Small intestine (tissue), 7 donors: ENCODE results near the gene AMPH. TPM values are rescaled to one million over a fixed set of nuclear protein-coding genes. Genes with fewer than 3 reads are reported as not detected.
"Not testable (repeated sequence)": the region's sequence is repeated elsewhere in the genome, so short reads cannot be mapped to it uniquely, and the experiment has no call there.

Source experiments
- DNase-seq, 2 donors: peaks; one replicate each; pipeline versions ENCODE4 v3.0.0 to v3.0.0-alpha.2; 2013
- FAIRE-seq: peaks from 2 replicates; lab custom pipeline; 2012; peaks lifted over from hg19 to GRCh38; lab: Jason Lieb, UNC
- H3K27ac ChIP-seq, 3 donors: one replicate each; pipeline ENCODE4 v1.5.1; 2013; ENCODE audit warnings: low read length in 2 of 3, mild to moderate bottlenecking in 2 of 3, control low read depth in 1 of 3, inconsistent platforms in 1 of 3, low read depth in 1 of 3, moderate library complexity in 1 of 3
- H3K27me3 ChIP-seq, 3 donors: one replicate each; pipeline ENCODE4 v1.6.1; 2013; ENCODE audit warnings: low read length in 3 of 3, inconsistent platforms in 1 of 3; ENCODE audit not compliant: control insufficient read depth in 3 of 3, insufficient read depth in 3 of 3
- H3K36me3 ChIP-seq, 3 donors: one replicate each; pipeline ENCODE4 v1.6.1; 2013; ENCODE audit warnings: low read length in 3 of 3, inconsistent platforms in 1 of 3, low read depth in 1 of 3, mild to moderate bottlenecking in 1 of 3, moderate library complexity in 1 of 3; ENCODE audit not compliant: control insufficient read depth in 3 of 3, insufficient read depth in 2 of 3
- H3K4me1 ChIP-seq, 3 donors: one replicate each; pipeline ENCODE4 v1.6.1; 2013; ENCODE audit warnings: low read length in 2 of 3, inconsistent platforms in 1 of 3, low read depth in 1 of 3, mild to moderate bottlenecking in 1 of 3, moderate library complexity in 1 of 3; ENCODE audit not compliant: control insufficient read depth in 3 of 3, insufficient read depth in 2 of 3
- H3K4me3 ChIP-seq, 3 donors: one replicate each; pipeline ENCODE4 v1.5.1; 2013; ENCODE audit warnings: low read length in 3 of 3, control low read depth in 1 of 3, inconsistent platforms in 1 of 3, low read depth in 1 of 3, mild to moderate bottlenecking in 1 of 3, moderate library complexity in 1 of 3
- H3K9me3 ChIP-seq, 2 donors: one replicate each; pipeline ENCODE4 v1.6.1; 2013; ENCODE audit warnings: low read depth in 1 of 2, low read length in 1 of 2; ENCODE audit not compliant: control insufficient read depth in 2 of 2, insufficient read depth in 1 of 2
- WGBS, 3 donors: extraction: QIAGEN DNeasy Blood & Tissue Kit; methylation state at CpG; one replicate each; pipeline ENCODE4 v1.1.7; 2013; 5-methylcytosine and 5-hydroxymethylcytosine counted together
- polyA plus RNA-seq, 4 donors: library from polyadenylated mRNA; stranded (reverse) in 3 of 4; unstranded in 1 of 4; fragments of 200-250 nt in 3 of 4; fragments of 120-200 nt in 1 of 4; gene quantifications; one replicate each; pipeline versions ENCODE4 v1.2.1 to v1.2.3, GENCODE V29; 2013
- donor health status: healthy with polysubstance abuse.
- donor health status: control.
- donor health status: control.
- donor health status: Bipolar disorder and iron deficiency.
- donor health status: healthy.

AMPH gene
- polyA plus RNA-seq, 4 donors: 0.54 to 2.7 (median 1.6) TPM; not detected in 1

GRCh38 chr7:38367301-38367890 lies 263.8 kb downstream of the AMPH start:
- peak; percentile 20 to 74 for DNase-seq
- Histone ChIP-seq H3K9me3 (no peaks in the 10 kb centered on the region), H3K4me1 (peaks cover 0 to 8% (median 0%) of the 10 kb centered on the region in 3 donors), H3K27me3 (no peaks in the 10 kb centered on the region), H3K4me3 (no peak overlapping the region), H3K27ac (peak overlapping the region in 2 of 3 donors; percentile 45 to 70), H3K36me3 (peaks cover 0 to 2% (median 0%) of the 10 kb centered on the region in 3 donors)
- WGBS, 3 donors: 34 to 75% (median 47%) methylated on average over 1 of the region's 1 CpG
- FAIRE-seq: no peak

- H3K4me1 ChIP-seq: not testable (repeated sequence)
- H3K27ac ChIP-seq: peak overlapping the region in 1 of 3 donors; percentile 75
Measured at GRCh38 chr7:38363379-38363778, 267.8 kb downstream of the AMPH start.

GRCh38 chr7:38362611-38363237 lies 268.4 kb downstream of the AMPH start:
- H3K36me3 ChIP-seq, H3K4me1 ChIP-seq, H3K27me3 ChIP-seq, DNase-seq, FAIRE-seq, H3K9me3 ChIP-seq, H3K4me3 ChIP-seq: not testable (repeated sequence)
- H3K27ac ChIP-seq: peak overlapping the region in 1 of 3 donors; percentile 75
- WGBS, 3 donors: 64 to 79% (median 69%) methylated on average over 10 of the region's 10 CpGs

More at GRCh38 chr7:38363379-38363778, 267.8 kb downstream of the AMPH start:
- 15 to 33% (median 15%) methylated on average over 3 of the region's 3 CpGs for WGBS, 3 donors
- not testable (repeated sequence) for H3K4me3 ChIP-seq, FAIRE-seq, H3K27me3 ChIP-seq, H3K36me3 ChIP-seq, H3K9me3 ChIP-seq
- DNase-seq: peak in 1 of 2 donors; percentile 46

DNA sequence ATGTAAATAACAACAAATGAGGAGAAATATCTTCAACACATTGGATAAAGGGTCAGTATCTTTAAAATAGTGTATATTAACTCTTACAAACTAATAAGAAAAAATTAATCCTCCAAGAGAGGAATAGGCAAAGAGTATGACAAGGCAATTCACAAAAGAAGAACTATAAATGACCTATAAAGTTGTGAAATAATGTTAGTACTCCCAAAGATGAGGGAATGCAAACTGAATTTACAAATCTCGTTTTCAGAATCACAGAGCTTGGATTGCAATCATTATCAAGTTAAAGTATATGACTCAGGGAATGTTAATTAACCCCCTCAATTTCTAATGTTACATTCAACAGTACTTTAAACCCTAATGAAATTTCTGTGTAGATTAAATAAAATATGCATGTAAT lies 270.4 kb downstream of the AMPH start:
- H3K4me1 ChIP-seq: no peaks in the 10 kb centered on the region
- no peaks in the 10 kb centered on the region for H3K9me3 ChIP-seq
- FAIRE-seq: no peak
- WGBS, 3 donors: 32 to 44% (median 42%) methylated on average over 1 of the region's 1 CpG
- no peak for DNase-seq
- no peak overlapping the region for H3K4me3 ChIP-seq
- no peaks in the 10 kb centered on the region for H3K27me3 ChIP-seq
- H3K27ac ChIP-seq: no peak overlapping the region
- H3K36me3 ChIP-seq: no peaks in the 10 kb centered on the region

- H3K36me3 ChIP-seq, H3K4me1 ChIP-seq, H3K27me3 ChIP-seq, FAIRE-seq, H3K9me3 ChIP-seq: not testable (repeated sequence)
- Histone ChIP-seq H3K27ac (peak overlapping the region in 1 of 3 donors; percentile 55), H3K4me3 (peak overlapping the region in 1 of 3 donors; percentile 15)
- 35 to 43% (median 42%) methylated on average over 5 of the region's 5 CpGs for WGBS, 3 donors
- DNase-seq: peak in 1 of 2 donors; percentile 40
Measured at GRCh38 chr7:38359071-38359601, 272.0 kb downstream of the AMPH start.

GRCh38 chr7:38358273-38358831 lies 272.8 kb downstream of the AMPH start:
- H3K36me3 ChIP-seq, FAIRE-seq, H3K9me3 ChIP-seq, H3K27me3 ChIP-seq, H3K4me1 ChIP-seq, DNase-seq, H3K4me3 ChIP-seq: not testable (repeated sequence)
- 63 to 90% (median 77%) methylated on average over 6 of the region's 6 CpGs for WGBS, 3 donors
- peak overlapping the region in 1 of 3 donors; percentile 55 for H3K27ac ChIP-seq

DNA sequence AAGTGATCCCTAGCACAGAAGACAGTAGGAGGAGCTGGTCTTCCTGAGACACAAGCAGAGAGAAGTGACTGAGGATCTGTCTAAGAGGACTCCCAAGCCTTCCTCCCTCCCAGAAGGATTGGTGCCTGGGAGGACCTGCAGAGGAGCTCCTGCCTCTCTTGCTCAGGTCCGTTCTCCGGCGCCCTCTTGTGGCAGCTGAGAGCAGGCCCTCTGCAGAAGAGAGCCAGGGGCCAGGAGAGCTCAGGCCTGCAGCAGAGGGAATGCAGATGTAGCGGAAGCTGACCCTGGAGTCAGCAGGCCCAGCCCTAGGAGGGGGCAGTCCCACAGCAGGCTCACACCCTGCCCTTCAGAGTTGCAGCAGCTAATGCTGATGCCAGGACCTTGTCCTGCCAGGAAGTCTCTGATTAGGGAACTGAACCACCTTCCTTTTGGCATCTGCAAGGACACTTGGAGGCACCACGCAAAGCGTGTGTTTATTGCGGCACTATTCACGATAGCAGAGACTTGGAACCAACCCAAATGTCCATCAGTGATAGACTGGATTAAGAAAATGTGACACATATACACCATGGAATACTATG lies 276.8 kb downstream of the AMPH start:
- H3K4me3 ChIP-seq, H3K27ac ChIP-seq, H3K4me1 ChIP-seq, H3K27me3 ChIP-seq, H3K36me3 ChIP-seq, H3K9me3 ChIP-seq, FAIRE-seq: not testable (repeated sequence)
- 45 to 57% (median 52%) methylated on average over 8 of the region's 8 CpGs for WGBS, 3 donors
- DNase-seq: peak in 1 of 2 donors; percentile 60

DNA sequence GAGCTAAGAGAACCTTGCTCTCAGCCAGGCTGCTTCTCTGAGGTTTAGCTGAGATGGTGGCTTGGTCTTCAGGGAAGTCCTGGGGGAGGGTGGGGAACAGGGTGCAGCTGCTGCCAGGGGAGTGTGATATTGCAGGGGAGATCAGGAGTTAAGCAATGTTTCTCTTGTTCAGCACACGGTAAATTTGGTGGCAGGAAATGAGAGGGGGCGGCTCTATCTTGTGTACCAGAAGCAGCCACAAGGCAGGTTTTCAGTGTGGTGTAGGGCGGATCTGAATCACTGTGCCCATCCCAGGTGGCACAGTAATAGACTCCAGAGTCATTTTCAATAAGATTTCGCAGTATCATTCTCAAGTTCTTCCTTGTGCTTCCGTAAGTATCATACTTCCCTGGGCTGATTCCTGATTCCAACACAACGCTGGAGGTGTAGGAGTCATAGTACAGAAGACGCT lies 277.7 kb downstream of the AMPH start:
- DNase-seq, H3K27me3 ChIP-seq, FAIRE-seq, H3K4me3 ChIP-seq, H3K4me1 ChIP-seq, H3K9me3 ChIP-seq, H3K36me3 ChIP-seq: not testable (repeated sequence)
- 60 to 74% (median 63%) methylated on average over 5 to 7 of the region's 7 CpGs for WGBS, 3 donors
- peak overlapping the region in 1 of 3 donors; percentile 17 for H3K27ac ChIP-seq
